ENCODE data around the gene PRAMEF2.

DNA sequence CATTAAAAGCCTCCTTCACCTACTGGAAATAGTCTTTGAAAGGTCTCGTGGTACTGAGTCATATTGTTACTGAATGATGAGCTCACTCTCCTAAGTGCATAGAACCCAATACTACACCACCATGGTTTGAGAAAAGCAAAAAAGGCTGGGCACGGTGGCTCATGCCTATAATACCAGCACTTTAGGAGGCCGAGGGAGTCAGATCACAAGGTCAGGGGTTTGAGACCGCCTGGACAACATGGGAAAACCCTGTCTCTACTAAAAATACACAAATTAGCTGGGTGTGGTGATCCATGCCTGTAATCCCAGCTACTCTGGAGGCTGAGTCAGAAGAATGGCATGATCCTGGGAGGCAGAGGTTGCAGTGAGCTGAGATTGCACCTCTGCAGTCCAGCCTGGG lies 5.1 kb upstream of the PRAMEF2 start:
- TF ChIP-seq POLR2A (IDR thresholded peaks at IDR 0.05; ENCODE audit: low read depth, low read length): no peak
- TF ChIP-seq, protein P1, sequence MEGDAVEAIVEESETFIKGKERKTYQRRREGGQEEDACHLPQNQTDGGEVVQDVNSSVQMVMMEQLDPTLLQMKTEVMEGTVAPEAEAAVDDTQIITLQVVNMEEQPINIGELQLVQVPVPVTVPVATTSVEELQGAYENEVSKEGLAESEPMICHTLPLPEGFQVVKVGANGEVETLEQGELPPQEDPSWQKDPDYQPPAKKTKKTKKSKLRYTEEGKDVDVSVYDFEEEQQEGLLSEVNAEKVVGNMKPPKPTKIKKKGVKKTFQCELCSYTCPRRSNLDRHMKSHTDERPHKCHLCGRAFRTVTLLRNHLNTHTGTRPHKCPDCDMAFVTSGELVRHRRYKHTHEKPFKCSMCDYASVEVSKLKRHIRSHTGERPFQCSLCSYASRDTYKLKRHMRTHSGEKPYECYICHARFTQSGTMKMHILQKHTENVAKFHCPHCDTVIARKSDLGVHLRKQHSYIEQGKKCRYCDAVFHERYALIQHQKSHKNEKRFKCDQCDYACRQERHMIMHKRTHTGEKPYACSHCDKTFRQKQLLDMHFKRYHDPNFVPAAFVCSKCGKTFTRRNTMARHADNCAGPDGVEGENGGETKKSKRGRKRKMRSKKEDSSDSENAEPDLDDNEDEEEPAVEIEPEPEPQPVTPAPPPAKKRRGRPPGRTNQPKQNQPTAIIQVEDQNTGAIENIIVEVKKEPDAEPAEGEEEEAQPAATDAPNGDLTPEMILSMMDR (IDR thresholded peaks at IDR 0.05; ENCODE audit: extremely low read depth in 1 of 2, insufficient read depth in 1 of 2, low read depth in 1 of 2, low read length in 2 of 2): no peak
- TF ChIP-seq FOS (IDR thresholded peaks at IDR 0.05; ENCODE audit: borderline replicate concordance, insufficient read depth, low read length): no peak
- TF ChIP-seq EZH2 (IDR thresholded peaks at IDR 0.05; ENCODE audit: borderline replicate concordance, low read depth, low read length, severe bottlenecking): no peak
- no peak for TF ChIP-seq JUN (IDR thresholded peaks at IDR 0.05; ENCODE audit: borderline replicate concordance, insufficient read depth, insufficient read length, low read depth)

All from endothelial cell of umbilical vein (primary cell).